ENCODE results near the gene SOWAHA. TPM values are rescaled to one million over a fixed set of nuclear protein-coding genes. Genes with fewer than 3 reads are reported as not detected.

SOWAHA gene
- total and polyA plus RNA-seq, 10 of the 15 experiments (the other 5 are each of a cell fraction or from before 2014, with no cell fraction given) = 0.02 to 0.37 (median 0.05) TPM; not detected in 4

DNA sequence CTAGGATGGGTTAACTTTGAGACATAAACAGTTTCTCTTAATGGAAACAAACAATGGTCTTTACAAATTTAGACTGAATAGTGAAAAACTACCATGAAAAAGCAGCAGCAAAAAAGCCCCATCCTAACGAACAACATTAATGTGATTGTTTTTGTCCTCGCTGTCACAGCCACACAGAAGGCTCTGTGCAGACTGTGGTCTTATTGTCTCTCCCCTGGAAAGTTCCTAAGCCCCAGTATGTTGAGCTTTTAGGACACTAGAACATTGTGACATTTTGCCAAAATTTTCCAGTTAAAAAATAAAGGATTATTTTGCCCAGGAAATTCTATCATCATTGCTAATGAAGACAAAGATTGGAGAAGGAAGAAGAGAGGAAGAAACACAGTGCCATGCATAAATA, 12.6 kb upstream of the SOWAHA start:
- Histone ChIP-seq H3K4me3 (no peak overlapping the region), H3K9ac (ENCODE audit: control insufficient read depth, insufficient read depth, low read length) (no peak overlapping the region), H2AFZ (ENCODE audit: control insufficient read depth, low read depth, low read length) (no peak overlapping the region), H3K27ac (ENCODE audit: control insufficient read depth, insufficient read depth) (no peak overlapping the region), H3K79me2 (ENCODE audit: control insufficient read depth, insufficient read depth, low read length) (no peaks in the 10 kb centered on the region), H3K4me1 (ENCODE audit: control insufficient read depth, insufficient read depth, low read length) (no peaks in the 10 kb centered on the region), H3K9me3 (replicated peaks; ENCODE audit: control insufficient read depth, insufficient read depth, low read length) (no peaks in the 10 kb centered on the region; the same call in 2 of the 3 replicates), H3K4me2 (ENCODE audit: control insufficient read depth, insufficient read depth) (no peak overlapping the region), H4K20me1 (ENCODE audit: control insufficient read depth, insufficient read depth) (no peaks in the 10 kb centered on the region), H3K36me3 (ENCODE audit: control insufficient read depth in 2 of 2, insufficient read depth in 2 of 2, low read length in 1 of 2) (no peaks in the 10 kb centered on the region), H3K27me3 (replicated peaks in 1 of 2; ENCODE audit: control insufficient read depth in 2 of 2, insufficient read depth in 2 of 2, low read length in 1 of 2) (no peaks in the 10 kb centered on the region)
- POLR2A ChIA-PET = interaction anchor here (0.9 to 1.7 kb wide), 3 partner anchors 23 to 67 kb away, joined by 3 to 5 read pairs (median 5); partner anchors contain the start of gene SEPTIN8
- no TSS peak for BruUV-seq (replicated peaks)
- in situ Hi-C loops (cut with MboI) (no loop called here), intact Hi-C loops (cut with micrococcal nuclease; ENCODE audit: unreplicated experiment) (no loop called here)
- 42% methylated on average over 2 of the region's 2 CpGs for WGBS (ENCODE audit: insufficient coverage, insufficient replicate concordance, low lambda C conversion rate, missing lambda C conversion rate)
- no peak for DNase-seq (ENCODE audit: low read depth, low spot score)
- ATAC-seq = no peak
- no peak for FAIRE-seq
- CTCF ChIA-PET = interaction anchor here (0.7 to 5.8 kb wide), 9 partner anchors 8 to 298 kb away, joined by 3 to 50 read pairs (median 7); partner anchors contain the start of genes CCNI2 and IL13
- TF ChIP-seq SMAD5 (IDR thresholded peaks at IDR 0.05; ENCODE audit: low read depth) (no peak), FOS (IDR thresholded peaks at IDR 0.05; ENCODE audit: borderline replicate concordance, extremely low read depth, insufficient read length) (no peak)
- SMC1A ChIA-PET (ENCODE audit: uncharacterized antibody, unreplicated experiment) = interaction anchor here (1.0 to 5.5 kb wide), 12 partner anchors 8 to 294 kb away, joined by 4 to 44 read pairs (median 8); partner anchors contain the start of genes KIF3A and SEPTIN8
- RAD21 ChIA-PET (ENCODE audit: unreplicated experiment) = interaction anchor here (0.8 to 2.9 kb wide), 10 partner anchors 13 to 273 kb away, joined by 3 to 27 read pairs (median 8); partner anchors contain the start of gene SOWAHA

DNA sequence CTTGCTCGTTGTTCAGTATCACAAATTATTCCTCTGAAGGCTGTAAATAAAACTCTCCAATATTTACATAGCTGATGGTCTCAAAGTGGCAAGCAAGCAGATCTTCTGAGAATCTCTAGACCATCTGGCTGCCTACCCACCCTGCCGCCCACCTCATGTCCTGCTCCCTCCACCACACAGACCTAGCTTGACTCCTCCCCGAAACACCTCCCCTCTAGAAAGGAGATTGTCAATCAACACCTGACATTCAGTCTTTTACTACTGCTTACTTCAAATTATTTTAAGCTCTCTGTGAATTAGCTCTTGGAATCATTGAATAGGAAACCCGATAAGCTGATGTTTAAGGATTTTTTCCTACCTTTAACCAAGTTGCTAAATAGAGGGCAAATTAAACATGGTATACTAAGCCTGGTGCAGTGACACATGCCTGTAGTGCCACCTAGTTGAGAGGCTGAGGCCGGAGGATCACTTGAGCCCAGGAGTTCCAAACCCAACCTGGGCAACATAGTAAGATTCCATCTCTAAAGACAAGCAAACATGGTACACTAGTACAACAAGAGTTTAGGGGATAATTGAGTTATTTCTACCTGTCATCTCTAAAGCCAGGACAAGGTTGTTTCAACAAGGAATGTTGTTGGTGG, 10.9 kb upstream of the SOWAHA start:
- Histone ChIP-seq H3K9ac (ENCODE audit: control insufficient read depth, insufficient read depth, low read length) (no peak overlapping the region), H3K4me2 (ENCODE audit: control insufficient read depth, insufficient read depth) (no peak overlapping the region), H3K27me3 (replicated peaks in 1 of 2; ENCODE audit: control insufficient read depth in 2 of 2, insufficient read depth in 2 of 2, low read length in 1 of 2) (no peaks in the 10 kb centered on the region), H3K36me3 (ENCODE audit: control insufficient read depth in 2 of 2, insufficient read depth in 2 of 2, low read length in 1 of 2) (no peaks in the 10 kb centered on the region), H3K79me2 (ENCODE audit: control insufficient read depth, insufficient read depth, low read length) (no peaks in the 10 kb centered on the region), H2AFZ (ENCODE audit: control insufficient read depth, low read depth, low read length) (no peak overlapping the region), H3K4me3 (no peak overlapping the region), H4K20me1 (ENCODE audit: control insufficient read depth, insufficient read depth) (no peaks in the 10 kb centered on the region), H3K27ac (ENCODE audit: control insufficient read depth, insufficient read depth) (no peak overlapping the region), H3K4me1 (ENCODE audit: control insufficient read depth, insufficient read depth, low read length) (no peaks in the 10 kb centered on the region), H3K9me3 (replicated peaks; ENCODE audit: control insufficient read depth, insufficient read depth, low read length) (no peaks in the 10 kb centered on the region; the same call in 2 of the 3 replicates)
- WGBS (ENCODE audit: insufficient coverage, insufficient replicate concordance, low lambda C conversion rate, missing lambda C conversion rate) = 47% methylated on average over 5 of the region's 5 CpGs
- ATAC-seq (peak; percentile 73), DNase-seq (ENCODE audit: low read depth, low spot score) (no peak), FAIRE-seq (no peak)
- in situ Hi-C loops (cut with MboI) = no loop called here
- no TSS peak for BruUV-seq (replicated peaks)
- intact Hi-C loops (cut with micrococcal nuclease; ENCODE audit: unreplicated experiment) = no loop called here
- ChIA-PET SMC1A (ENCODE audit: uncharacterized antibody, unreplicated experiment) (interaction anchor here (0.7 to 5.5 kb wide), 31 partner anchors 9 to 296 kb away, joined by 3 to 44 read pairs (median 4); partner anchors contain the start of genes CCNI2 and SEPTIN8), RAD21 (ENCODE audit: unreplicated experiment) (interaction anchor here (0.7 to 2.9 kb wide), 17 partner anchors 15 to 296 kb away, joined by 3 to 27 read pairs (median 6); partner anchors contain the start of genes CCNI2 and KIF3A), CTCF (interaction anchor here (0.6 to 5.8 kb wide), 30 partner anchors 10 to 429 kb away, joined by 3 to 50 read pairs (median 4); partner anchors contain the start of genes CCNI2, IL13 and SHROOM1), POLR2A (interaction anchor here (0.6 to 1.7 kb wide), 6 partner anchors 11 to 142 kb away, joined by 3 to 10 read pairs (median 4); partner anchors contain the start of gene SOWAHA)
- TF ChIP-seq, protein P1, sequence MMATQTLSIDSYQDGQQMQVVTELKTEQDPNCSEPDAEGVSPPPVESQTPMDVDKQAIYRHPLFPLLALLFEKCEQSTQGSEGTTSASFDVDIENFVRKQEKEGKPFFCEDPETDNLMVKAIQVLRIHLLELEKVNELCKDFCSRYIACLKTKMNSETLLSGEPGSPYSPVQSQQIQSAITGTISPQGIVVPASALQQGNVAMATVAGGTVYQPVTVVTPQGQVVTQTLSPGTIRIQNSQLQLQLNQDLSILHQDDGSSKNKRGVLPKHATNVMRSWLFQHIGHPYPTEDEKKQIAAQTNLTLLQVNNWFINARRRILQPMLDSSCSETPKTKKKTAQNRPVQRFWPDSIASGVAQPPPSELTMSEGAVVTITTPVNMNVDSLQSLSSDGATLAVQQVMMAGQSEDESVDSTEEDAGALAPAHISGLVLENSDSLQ (IDR thresholded peaks at IDR 0.05) = peak; percentile 44; the same call in 1 of the 2 replicates
- TF ChIP-seq ZNF207 (IDR thresholded peaks at IDR 0.05; ENCODE audit: borderline replicate concordance) = no peak
- TF ChIP-seq, protein P2, sequence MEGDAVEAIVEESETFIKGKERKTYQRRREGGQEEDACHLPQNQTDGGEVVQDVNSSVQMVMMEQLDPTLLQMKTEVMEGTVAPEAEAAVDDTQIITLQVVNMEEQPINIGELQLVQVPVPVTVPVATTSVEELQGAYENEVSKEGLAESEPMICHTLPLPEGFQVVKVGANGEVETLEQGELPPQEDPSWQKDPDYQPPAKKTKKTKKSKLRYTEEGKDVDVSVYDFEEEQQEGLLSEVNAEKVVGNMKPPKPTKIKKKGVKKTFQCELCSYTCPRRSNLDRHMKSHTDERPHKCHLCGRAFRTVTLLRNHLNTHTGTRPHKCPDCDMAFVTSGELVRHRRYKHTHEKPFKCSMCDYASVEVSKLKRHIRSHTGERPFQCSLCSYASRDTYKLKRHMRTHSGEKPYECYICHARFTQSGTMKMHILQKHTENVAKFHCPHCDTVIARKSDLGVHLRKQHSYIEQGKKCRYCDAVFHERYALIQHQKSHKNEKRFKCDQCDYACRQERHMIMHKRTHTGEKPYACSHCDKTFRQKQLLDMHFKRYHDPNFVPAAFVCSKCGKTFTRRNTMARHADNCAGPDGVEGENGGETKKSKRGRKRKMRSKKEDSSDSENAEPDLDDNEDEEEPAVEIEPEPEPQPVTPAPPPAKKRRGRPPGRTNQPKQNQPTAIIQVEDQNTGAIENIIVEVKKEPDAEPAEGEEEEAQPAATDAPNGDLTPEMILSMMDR (IDR thresholded peaks at IDR 0.05 in 2 of 3, conservative IDR thresholded peaks at IDR 0.05 in 1 of 3; ENCODE audit: control insufficient read depth in 2 of 3, extremely low read depth in 1 of 3, insufficient read depth in 1 of 3, low read depth in 3 of 3, low read length in 3 of 3) = peak; percentile 11 to 43 (median 16); a peak in 4 of 6 replicates
- peak; percentile 13; the same call in 1 of the 2 replicates for TF ChIP-seq SMC3 (IDR thresholded peaks at IDR 0.05; ENCODE audit: borderline replicate concordance, low read length)
- TF ChIP-seq RAD21 (IDR thresholded peaks at IDR 0.05; ENCODE audit: insufficient read depth, low read depth, low read length) = peak; percentile 41

Data from GM12878 (cell line).